Lower leg skin (tissue), 4 donors: ENCODE data around the gene PROX1. TPM values are rescaled to one million over a fixed set of nuclear protein-coding genes. Genes with fewer than 3 reads are reported as not detected.

ENCODE experiments used
- DNase-seq, 2 donors: peaks; one replicate each; pipeline ENCODE4 v3.0.0-alpha.2; 2019; ENCODE audit warnings: low spot score in 2 of 2
- H3K4me3 ChIP-seq: fragments of 200-600 bp; sonication (generic); 2 replicates; pipeline ENCODE4 v1.5.1; 2017; ENCODE audit warnings: mild to moderate bottlenecking, low read depth; ENCODE audit not compliant: poor library complexity, severe bottlenecking
- POLR2A ChIP-seq, 2 donors: fragments of 450-650 bp; IDR thresholded peaks; one replicate each; pipeline ENCODE4 v1.6.1; 2016 to 2017; ENCODE audit warnings: antibody characterized with exemption in 2 of 2, mild to moderate bottlenecking in 1 of 2, moderate library complexity in 1 of 2
- whole genome bisulfite sequencing, 2 donors: methylation state at CpG; one replicate each; pipeline ENCODE4 v1.1.5; 2018; 5-methylcytosine and 5-hydroxymethylcytosine counted together
- intact Hi-C: fragments of 100-400 bp; cut with DNase I; formaldehyde crosslinking; loops from one replicate; pipeline ENCODE4 v1.15.0; 2023; ENCODE audit warnings: low total_unique reads
- total RNA-seq, 4 donors: library from RNA; depleted of rRNA; stranded (reverse); fragments of >200 nt; gene quantifications; one replicate each; pipeline ENCODE4 v1.1.0, GENCODE V29; 2016
- TF ChIP-seq, protein P1 (sequence below), 3 donors: fragments of 450-650 bp; IDR thresholded peaks; one replicate each; pipeline ENCODE4 v1.5.1; 2016; ENCODE audit warnings: antibody characterized with exemption in 3 of 3, mild to moderate bottlenecking in 3 of 3, moderate library complexity in 2 of 3

The PROX1 gene
- total RNA-seq, 4 donors from 2014 or later: 0.74 to 4.2 (median 1.9) TPM

DNA sequence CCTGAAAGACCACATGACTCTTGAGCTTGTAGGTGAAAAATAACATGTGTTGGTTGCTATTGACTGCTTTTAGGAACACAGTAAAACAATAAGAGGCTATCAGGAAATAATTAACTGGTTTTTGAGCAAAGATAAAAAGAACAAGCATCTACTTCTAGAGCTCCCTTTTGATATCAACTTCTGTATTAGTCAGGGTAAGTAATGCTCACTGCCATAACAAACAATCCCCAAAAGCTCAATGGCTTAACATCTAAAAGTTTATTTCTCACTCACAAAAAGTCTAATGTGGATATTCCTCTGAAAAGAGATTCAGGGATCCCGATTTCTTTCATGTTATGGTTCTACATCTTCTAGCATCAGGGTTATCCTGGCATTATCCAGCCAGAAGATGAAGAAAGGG lies 25.3 kb upstream of the PROX1 start:
- WGBS, 2 donors: 94 to 97% methylated on average over 1 of the region's 1 CpG
- intact Hi-C loops: no loop called here
- DNase-seq: no peak
- no peak for TF ChIP-seq POLR2A (IDR thresholded peaks at IDR 0.05)
- TF ChIP-seq, protein P1, sequence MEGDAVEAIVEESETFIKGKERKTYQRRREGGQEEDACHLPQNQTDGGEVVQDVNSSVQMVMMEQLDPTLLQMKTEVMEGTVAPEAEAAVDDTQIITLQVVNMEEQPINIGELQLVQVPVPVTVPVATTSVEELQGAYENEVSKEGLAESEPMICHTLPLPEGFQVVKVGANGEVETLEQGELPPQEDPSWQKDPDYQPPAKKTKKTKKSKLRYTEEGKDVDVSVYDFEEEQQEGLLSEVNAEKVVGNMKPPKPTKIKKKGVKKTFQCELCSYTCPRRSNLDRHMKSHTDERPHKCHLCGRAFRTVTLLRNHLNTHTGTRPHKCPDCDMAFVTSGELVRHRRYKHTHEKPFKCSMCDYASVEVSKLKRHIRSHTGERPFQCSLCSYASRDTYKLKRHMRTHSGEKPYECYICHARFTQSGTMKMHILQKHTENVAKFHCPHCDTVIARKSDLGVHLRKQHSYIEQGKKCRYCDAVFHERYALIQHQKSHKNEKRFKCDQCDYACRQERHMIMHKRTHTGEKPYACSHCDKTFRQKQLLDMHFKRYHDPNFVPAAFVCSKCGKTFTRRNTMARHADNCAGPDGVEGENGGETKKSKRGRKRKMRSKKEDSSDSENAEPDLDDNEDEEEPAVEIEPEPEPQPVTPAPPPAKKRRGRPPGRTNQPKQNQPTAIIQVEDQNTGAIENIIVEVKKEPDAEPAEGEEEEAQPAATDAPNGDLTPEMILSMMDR (IDR thresholded peaks at IDR 0.05): no peak
- H3K4me3 ChIP-seq: no peak overlapping the region

GRCh38 chr1:213966122-213966521 lies 21.7 kb upstream of the PROX1 start:
- intact Hi-C loops: no loop called here
- WGBS, 2 donors: 89% methylated on average over 5 of the region's 5 CpGs
- H3K4me3 ChIP-seq: no peak overlapping the region
- DNase-seq: no peak
- no peak for TF ChIP-seq POLR2A (IDR thresholded peaks at IDR 0.05)
- TF ChIP-seq, protein P1 (IDR thresholded peaks at IDR 0.05): no peak

- H3K4me3 ChIP-seq: no peak overlapping the region
- intact Hi-C loops: no loop called here
- no peak for DNase-seq
- TF ChIP-seq, protein P1 (IDR thresholded peaks at IDR 0.05): no peak
- TF ChIP-seq POLR2A (IDR thresholded peaks at IDR 0.05): no peak
- 73 to 80% methylated on average over 4 of the region's 4 CpGs for WGBS, 2 donors
These were observed 19.5 kb upstream of the PROX1 start for GRCh38 chr1:213968146-213968825.

GRCh38 chr1:213969958-213970555 lies 17.7 kb upstream of the PROX1 start:
- intact Hi-C loops: no loop called here
- WGBS, 2 donors: 75 to 78% methylated on average over 2 of the region's 2 CpGs
- no peak for DNase-seq
- no peak overlapping the region for H3K4me3 ChIP-seq
- TF ChIP-seq POLR2A (IDR thresholded peaks at IDR 0.05): no peak
- TF ChIP-seq, protein P1 (IDR thresholded peaks at IDR 0.05): no peak

GRCh38 chr1:213972141-213972540 lies 15.6 kb upstream of the PROX1 start:
- 60 to 82% methylated on average over 2 of the region's 2 CpGs for WGBS, 2 donors
- H3K4me3 ChIP-seq: no peak overlapping the region
- DNase-seq: no peak
- TF ChIP-seq, protein P1 (IDR thresholded peaks at IDR 0.05): no peak
- TF ChIP-seq POLR2A (IDR thresholded peaks at IDR 0.05): no peak
- intact Hi-C loops: no loop called here
